ENCODE data around the gene ACRBP.

DNA sequence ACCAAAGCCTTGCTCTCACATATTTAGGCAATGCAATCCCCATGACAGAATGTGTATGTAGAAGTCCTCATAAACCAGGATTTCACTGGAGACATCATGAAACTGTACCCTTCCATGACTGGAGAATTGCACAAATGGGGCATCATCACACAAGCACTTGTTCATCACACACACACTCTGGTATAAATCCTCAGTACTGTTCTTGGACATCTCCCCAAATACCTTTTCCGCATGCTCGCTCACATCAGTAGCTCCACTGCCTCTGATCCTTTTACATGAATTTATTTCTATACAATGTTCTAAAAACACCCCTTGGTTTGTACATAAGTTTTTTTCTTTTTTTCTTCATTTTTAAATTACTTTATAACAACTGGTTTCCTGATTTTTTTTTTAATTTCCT lies 19.0 kb upstream of the ACRBP start:
- TF ChIP-seq, protein P1, sequence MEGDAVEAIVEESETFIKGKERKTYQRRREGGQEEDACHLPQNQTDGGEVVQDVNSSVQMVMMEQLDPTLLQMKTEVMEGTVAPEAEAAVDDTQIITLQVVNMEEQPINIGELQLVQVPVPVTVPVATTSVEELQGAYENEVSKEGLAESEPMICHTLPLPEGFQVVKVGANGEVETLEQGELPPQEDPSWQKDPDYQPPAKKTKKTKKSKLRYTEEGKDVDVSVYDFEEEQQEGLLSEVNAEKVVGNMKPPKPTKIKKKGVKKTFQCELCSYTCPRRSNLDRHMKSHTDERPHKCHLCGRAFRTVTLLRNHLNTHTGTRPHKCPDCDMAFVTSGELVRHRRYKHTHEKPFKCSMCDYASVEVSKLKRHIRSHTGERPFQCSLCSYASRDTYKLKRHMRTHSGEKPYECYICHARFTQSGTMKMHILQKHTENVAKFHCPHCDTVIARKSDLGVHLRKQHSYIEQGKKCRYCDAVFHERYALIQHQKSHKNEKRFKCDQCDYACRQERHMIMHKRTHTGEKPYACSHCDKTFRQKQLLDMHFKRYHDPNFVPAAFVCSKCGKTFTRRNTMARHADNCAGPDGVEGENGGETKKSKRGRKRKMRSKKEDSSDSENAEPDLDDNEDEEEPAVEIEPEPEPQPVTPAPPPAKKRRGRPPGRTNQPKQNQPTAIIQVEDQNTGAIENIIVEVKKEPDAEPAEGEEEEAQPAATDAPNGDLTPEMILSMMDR (IDR thresholded peaks at IDR 0.05; ENCODE audit: insufficient read depth, low read depth, low read length) = no peak
- TF ChIP-seq EZH2 (IDR thresholded peaks at IDR 0.05; ENCODE audit: insufficient read depth, low read length) = no peak
